ENCODE results near the gene GLA.

The GLA gene

GRCh38 chrX:101357166-101357795 is 50.4 kb downstream of the GLA start:
- no peak for DNase-seq (ENCODE audit: low read depth in 2 of 2)

- DNase-seq (ENCODE audit: low read depth in 2 of 2), result no peak
These were observed 58.5 kb downstream of the GLA start for GRCh38 chrX:101349193-101349562.

GRCh38 chrX:101348452-101349192 is 59.1 kb downstream of the GLA start, which contains the start of gene TIMM8A:
TIMM8A (minus strand) TSS chrX:101348742; CDS start chrX:101348664, 78 bp downstream.
- DNase-seq (ENCODE audit: low read depth in 2 of 2), result peak; percentile 61 to 70

DNA sequence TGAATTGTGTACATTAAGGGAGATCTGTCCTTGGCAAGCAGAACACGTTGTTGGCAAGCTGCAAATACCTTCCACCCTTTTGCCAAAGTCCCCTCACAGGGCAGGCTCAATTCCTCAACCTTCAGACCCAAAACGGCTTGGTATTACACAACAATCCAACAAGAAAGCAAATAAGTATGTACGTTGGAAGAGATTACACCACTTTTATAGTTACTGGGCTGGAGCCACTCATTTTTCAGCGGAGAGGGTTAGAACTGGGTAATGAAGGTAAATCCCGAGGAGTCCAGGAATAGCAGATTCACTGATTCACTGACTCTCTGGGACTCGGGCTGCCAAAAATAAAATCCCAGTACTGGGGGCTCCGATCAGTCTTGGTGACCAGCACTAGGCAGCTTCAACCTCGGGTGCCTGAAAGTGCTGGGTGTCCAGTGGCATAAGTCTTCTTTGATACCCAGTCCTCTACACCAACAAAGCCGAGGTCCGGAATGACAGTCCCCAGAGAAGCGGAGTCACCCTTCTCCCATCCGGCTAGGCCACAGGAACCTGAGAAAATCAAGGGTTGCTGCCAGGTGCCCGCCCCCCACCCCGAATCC is 59.8 kb downstream of the GLA start:
- DNase-seq (ENCODE audit: low read depth in 2 of 2), result no peak
